ENCODE measurements around the gene OFD1. TPM values are rescaled to one million over a fixed set of nuclear protein-coding genes. Genes with fewer than 3 reads are reported as not detected.

The OFD1 gene
- total RNA-seq: 4.3 and 8.9 TPM in 2 replicates

DNA sequence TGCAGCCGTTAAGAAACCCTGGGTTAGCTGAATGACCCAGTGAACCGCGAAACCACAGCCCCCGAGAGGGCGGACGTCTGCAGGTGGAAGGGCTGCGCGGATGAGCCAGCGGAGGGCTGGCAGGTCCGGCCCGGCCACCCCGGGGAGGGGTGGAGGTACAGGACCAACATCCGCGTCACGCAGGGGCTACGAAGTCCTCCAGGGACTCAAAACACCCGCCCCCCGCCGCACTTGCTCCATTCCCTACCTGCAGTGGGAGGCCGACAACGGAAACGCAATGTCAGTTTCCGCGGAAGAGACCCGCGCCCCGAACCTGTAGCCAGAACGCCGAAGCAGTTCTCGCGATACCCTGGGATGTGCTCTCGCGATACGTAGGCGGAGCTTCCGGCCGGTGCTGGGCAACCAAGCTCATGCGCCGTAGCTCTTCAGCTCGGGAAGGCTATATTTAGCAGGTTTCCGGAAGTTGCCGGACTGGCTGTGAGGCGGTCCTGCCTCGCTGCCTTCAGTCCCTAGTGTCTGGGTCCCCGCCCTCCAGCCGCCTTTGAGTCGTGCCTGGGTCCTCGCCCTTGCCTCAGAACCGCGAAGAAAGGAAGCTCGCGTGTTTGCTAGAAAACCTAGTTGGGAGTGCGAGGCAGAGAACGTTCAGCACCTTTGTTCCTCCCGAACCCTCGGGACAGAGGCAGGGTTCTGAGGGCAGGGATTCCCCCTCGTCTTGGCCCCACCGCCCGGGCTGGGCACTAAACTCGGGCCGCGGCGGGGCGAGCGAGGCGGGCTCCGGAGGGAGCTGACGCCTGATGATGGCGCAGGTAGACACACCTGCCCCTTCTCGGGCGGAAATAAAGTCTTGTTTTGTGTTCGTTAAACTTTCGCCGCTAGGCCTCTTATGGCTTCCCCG lies at the start of gene OFD1, which contains the start of gene TRAPPC2:
Gene OFD1, plus strand, starts transcription at position 471 of the 895 bp plus-strand sequence. Its CDS starts 324 bp downstream, at position 795.
Gene TRAPPC2, minus strand, starts transcription at position 343 of the 895 bp plus-strand sequence. CDS start 14,657 bp downstream, outside the sequence.

DNA sequence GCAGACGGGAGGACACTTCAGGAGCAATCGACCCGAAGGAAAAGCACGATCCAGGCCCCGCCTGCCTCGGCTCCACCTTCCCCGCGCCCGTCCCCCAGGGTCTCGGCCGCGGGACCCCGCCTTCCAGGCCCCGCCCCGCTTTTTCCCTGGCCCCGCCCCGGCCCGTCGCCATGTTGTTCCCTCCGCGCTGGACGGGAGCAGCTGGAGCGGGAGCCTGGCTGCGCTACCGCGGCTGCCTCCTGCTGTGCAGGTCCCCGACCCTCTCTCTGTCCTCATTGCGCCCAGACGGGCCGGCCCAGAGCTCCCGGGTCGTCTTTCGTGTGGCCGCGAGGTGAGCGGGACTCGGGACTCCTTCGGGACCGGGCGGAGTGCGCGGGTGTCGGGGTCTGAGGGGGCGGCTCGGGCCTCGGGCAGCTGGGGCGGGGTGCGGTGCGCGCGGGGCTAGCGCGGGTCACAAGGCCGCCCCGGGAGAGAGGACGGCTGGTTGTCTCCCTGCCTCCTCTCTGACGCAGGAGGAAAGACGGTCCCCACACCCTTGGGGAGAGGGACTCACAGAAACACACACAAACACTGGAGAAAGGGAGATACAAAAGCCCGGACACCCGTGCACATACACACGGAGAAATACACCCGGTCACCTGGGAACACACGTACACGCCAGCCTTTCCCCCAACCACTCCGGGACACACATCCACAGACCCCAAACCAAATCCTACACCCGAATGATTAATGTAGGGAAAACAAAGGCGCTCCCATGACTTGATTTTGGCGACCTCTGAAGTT lies 45.4 kb upstream of the OFD1 start, which contains the start of gene RAB9A:
Gene RAB9A, plus strand, starts transcription at position 171 of the 783 bp plus-strand sequence. CDS start 19,619 bp downstream, outside the sequence.

DNA sequence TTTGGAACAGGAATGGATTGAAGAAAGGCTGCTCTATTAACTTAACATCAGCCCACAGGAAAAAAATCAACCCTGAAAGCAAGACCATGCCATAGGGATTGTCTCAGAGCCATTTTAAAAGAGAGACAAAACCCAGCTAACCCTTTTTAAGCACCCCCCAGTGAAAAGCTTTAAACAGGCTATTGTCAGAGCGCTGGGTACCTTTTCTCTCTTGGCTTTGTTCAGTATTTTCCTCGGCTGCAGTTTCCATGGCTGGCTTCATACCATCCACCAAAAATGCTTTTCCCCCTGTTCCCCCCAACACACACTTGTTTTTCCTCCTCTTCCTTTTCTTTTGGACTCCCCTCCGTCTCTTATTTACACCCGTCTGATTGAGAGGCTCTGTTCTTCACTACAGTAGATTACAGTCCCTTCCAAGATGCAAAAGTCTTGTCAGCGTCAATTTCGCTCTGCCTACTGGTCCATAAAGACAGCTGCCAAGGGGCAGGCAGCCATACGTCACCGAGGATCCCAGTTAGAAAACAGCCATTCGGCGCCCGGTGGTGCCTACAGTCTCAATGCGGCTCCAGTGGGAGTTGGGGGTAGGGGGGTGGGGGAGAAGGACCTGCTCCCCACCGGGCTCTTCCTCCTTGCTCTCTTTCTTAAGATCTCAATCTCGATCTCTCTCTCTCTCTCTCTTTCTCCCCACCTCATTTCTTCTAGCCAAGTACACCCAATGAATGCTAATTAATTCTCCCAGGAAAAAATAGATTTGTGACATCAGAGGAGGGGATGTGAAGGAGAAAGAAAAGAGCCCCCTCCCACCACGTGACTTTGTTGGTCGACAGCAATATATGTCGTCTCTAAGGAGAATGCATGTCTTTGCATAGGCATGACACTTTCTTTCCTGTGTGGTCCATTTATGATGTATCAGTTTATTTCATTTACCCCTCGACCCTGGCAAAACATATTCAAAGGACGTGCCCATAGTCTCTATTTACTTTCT lies 82.4 kb downstream of the OFD1 start, which contains the start of gene GPM6B:
Gene GPM6B, minus strand, starts transcription at position 451 of the 985 bp plus-strand sequence. Its CDS starts 189 bp downstream, at position 262.

Other genes starting within 250 kb of the OFD1 start
- gene EGFL6, start 165.1 kb upstream of the OFD1 start, total RNA-seq: 0.82 TPM in 1 of 2 replicates, not detected in the other
- 1.8 and 2.3 TPM in 2 replicates for gene TCEANC, start 81.6 kb upstream of the OFD1 start, total RNA-seq
- gene RAB9A, start 45.6 kb upstream of the OFD1 start, total RNA-seq: 26.0 and 31.3 TPM in 2 replicates
- gene TRAPPC2, start 128 bp upstream of the OFD1 start, total RNA-seq: 7.1 and 11.4 TPM in 2 replicates
- 28.6 and 28.8 TPM in 2 replicates for gene GPM6B, start 82.3 kb downstream of the OFD1 start, total RNA-seq

Data from pericardium fibroblast (primary cell).